ENCODE measurements around the gene LENEP.
"Not testable (repeated sequence)": the region's sequence is repeated elsewhere in the genome, so short reads cannot be mapped to it uniquely, and the experiment has no call there.

Gene LENEP

GRCh38 chr1:154982897-154983648 lies 10.3 kb upstream of the LENEP start, which contains the start of gene FLAD1:
Gene FLAD1 (plus strand): TSS chr1:154983344. CDS start chr1:154983695, 351 bp downstream.
- H3K9me3 Mint-ChIP-seq: no peaks in the 10 kb centered on the region
- peaks cover 13% of the 10 kb centered on the region for H3K4me1 Mint-ChIP-seq
- peak within 1 kb of the TSS; percentile 41 for H3K27ac Mint-ChIP-seq
- no peaks in the 10 kb centered on the region for H3K27me3 Mint-ChIP-seq
- no peak within 1 kb of the TSS for H3K4me3 Mint-ChIP-seq
- H3K36me3 Mint-ChIP-seq: peaks cover 2% of the 10 kb centered on the region

DNA sequence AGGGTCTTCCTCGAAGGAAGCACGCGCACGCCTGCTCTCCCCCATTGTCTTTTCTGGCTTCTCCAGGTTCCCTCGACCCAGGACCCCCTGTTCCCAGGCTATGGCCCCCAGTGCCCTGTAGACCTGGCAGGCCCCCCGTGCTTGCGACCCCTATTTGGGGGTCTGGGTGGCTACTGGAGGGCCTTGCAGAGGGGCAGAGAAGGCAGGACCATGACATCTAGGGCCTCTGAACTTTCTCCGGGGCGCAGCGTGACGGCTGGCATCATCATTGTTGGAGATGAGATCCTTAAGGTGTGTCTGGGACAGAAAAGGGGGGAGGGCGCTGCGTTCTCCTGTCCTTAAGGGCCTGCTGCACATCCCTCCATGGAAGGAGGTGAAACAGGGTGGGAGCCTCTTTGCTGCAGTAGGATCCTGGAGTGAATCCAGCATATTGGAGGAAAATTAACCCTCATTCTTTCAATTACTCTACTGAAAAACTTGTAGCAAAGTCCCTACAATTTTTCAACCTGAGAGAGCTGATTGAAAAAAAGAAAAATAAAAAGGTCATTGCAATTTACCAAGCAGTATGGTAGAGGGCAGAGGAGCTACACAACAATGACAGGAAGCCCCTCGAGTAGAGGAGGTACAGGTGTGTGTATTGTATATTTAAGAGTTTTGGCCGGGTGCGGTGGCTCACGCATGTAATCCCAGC lies 9.5 kb upstream of the LENEP start:
- H3K4me3 Mint-ChIP-seq: no peak overlapping the region
- H3K4me1 Mint-ChIP-seq: peaks cover 22% of the 10 kb centered on the region
- H3K36me3 Mint-ChIP-seq: peaks cover 3% of the 10 kb centered on the region
- no peaks in the 10 kb centered on the region for H3K9me3 Mint-ChIP-seq
- no peaks in the 10 kb centered on the region for H3K27me3 Mint-ChIP-seq
- H3K27ac Mint-ChIP-seq: no peak overlapping the region

DNA sequence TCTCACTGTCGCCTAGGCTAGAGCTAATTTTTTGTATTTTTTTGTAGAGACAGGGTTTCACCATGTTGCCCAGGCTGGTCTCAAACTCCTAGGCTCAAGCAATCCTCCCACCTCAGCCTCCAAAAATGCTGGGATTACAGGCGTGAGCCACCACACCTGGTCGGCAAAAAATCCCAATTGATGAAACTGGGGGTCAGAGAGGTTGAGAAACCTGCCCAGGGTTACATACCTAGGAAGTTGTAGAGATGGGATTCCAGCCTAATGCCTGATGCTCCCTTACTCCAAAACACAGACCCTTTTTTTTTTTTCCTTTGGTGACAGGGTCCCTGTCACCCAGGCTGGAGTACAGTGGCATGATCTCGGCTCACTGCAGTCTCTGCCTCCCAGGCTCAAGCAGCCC lies 6.7 kb upstream of the LENEP start:
- H3K36me3 Mint-ChIP-seq, H3K27me3 Mint-ChIP-seq, H3K9me3 Mint-ChIP-seq, H3K27ac Mint-ChIP-seq, H3K4me3 Mint-ChIP-seq: not testable (repeated sequence)
- peaks cover 32% of the 10 kb centered on the region for H3K4me1 Mint-ChIP-seq

DNA sequence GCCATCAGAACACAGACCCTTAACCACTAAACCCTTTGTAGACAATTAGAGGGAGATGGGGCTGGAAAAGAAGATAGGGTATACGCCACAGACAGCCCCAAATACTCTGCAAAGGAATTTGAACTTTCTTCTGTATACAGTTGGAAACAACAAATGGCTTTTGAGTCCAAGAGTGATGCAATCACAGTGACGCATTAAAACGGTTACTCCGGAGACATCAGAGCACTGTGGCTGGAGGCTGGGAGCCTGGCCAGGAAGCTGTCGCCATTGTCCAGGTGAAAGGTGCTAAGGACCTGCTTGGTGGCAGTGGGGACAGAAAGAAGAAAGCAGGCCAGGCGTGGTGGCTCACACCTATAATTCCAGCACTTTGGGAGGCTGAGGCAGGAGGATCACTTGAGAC lies 6.1 kb upstream of the LENEP start:
- peaks cover 7% of the 10 kb centered on the region for H3K36me3 Mint-ChIP-seq
- no peaks in the 10 kb centered on the region for H3K27me3 Mint-ChIP-seq
- peaks cover 33% of the 10 kb centered on the region for H3K4me1 Mint-ChIP-seq
- no peak overlapping the region for H3K27ac Mint-ChIP-seq
- H3K9me3 Mint-ChIP-seq: no peaks in the 10 kb centered on the region
- H3K4me3 Mint-ChIP-seq: no peak overlapping the region

GRCh38 chr1:154988058-154988954 lies 5.1 kb upstream of the LENEP start:
- H3K9me3 Mint-ChIP-seq: no peaks in the 10 kb centered on the region
- H3K27me3 Mint-ChIP-seq: no peaks in the 10 kb centered on the region
- H3K4me3 Mint-ChIP-seq: no peak overlapping the region
- peaks cover 36% of the 10 kb centered on the region for H3K4me1 Mint-ChIP-seq
- peaks cover 7% of the 10 kb centered on the region for H3K36me3 Mint-ChIP-seq
- H3K27ac Mint-ChIP-seq: peak overlapping the region; percentile 12

- Mint-ChIP-seq H3K9me3 (no peaks in the 10 kb centered on the region), H3K4me3 (no peak overlapping the region), H3K4me1 (peaks cover 32% of the 10 kb centered on the region), H3K27ac (no peak overlapping the region), H3K36me3 (peaks cover 7% of the 10 kb centered on the region), H3K27me3 (no peaks in the 10 kb centered on the region)
These were observed 4.1 kb upstream of the LENEP start for GRCh38 chr1:154989195-154989860.

GRCh38 chr1:154990276-154990675 lies 3.1 kb upstream of the LENEP start:
- Mint-ChIP-seq H3K4me1 (peaks cover 28% of the 10 kb centered on the region), H3K4me3 (no peak overlapping the region), H3K27me3 (no peaks in the 10 kb centered on the region), H3K36me3 (peaks cover 7% of the 10 kb centered on the region), H3K27ac (no peak overlapping the region), H3K9me3 (no peaks in the 10 kb centered on the region)

DNA sequence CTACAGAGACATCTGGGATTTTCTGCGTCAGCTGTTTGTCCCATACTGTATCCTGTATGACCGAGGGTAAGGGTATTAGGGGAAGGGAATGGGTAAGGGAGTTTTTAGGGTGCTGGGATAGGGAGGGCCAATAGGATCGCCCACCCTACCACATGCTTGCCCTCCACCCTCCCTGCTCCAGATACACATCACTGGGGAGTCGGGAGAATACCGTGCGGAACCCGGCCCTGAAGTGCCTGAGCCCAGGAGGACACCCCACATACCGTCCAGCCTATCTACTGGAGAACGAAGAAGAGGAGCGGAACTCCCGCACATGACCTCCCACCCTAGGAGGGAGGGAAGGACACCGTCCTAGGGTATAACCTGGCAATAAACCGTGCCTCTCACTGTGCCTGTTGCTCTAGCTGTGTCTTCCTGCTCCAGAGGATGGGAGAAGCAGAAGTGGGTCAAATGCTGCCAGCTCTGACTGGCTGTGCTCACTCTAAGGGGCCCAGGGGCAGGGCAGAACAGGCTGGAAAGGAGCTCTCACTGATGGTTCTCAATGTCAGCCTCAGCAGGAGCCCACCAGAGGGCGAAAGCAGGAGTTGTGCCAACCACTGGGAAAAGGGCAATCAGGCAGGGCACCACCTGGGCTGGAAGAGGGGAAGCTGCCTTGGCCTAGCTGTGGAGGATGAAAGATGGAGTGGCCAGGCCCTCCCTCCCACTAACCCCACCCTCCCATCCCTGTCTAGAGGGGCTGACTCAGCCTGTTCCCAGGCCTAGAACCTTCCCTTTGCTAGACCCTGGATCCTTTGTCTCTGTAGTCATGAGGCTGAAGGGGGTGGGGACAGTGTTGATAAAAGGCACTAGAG lies 440 bp upstream of the LENEP start:
- H3K27ac Mint-ChIP-seq: no peak overlapping the region
- H3K4me3 Mint-ChIP-seq: no peak overlapping the region
- H3K9me3 Mint-ChIP-seq: no peaks in the 10 kb centered on the region
- peaks cover 7% of the 10 kb centered on the region for H3K36me3 Mint-ChIP-seq
- H3K4me1 Mint-ChIP-seq: peaks cover 38% of the 10 kb centered on the region
- no peaks in the 10 kb centered on the region for H3K27me3 Mint-ChIP-seq

- Mint-ChIP-seq H3K36me3 (peaks cover 5% of the 10 kb centered on the region), H3K27ac (no peak overlapping the region), H3K9me3 (no peaks in the 10 kb centered on the region), H3K27me3 (no peaks in the 10 kb centered on the region), H3K4me3 (no peak overlapping the region), H3K4me1 (peaks cover 36% of the 10 kb centered on the region)
These were observed 842 bp downstream of the LENEP start for GRCh38 chr1:154994269-154994587.

DNA sequence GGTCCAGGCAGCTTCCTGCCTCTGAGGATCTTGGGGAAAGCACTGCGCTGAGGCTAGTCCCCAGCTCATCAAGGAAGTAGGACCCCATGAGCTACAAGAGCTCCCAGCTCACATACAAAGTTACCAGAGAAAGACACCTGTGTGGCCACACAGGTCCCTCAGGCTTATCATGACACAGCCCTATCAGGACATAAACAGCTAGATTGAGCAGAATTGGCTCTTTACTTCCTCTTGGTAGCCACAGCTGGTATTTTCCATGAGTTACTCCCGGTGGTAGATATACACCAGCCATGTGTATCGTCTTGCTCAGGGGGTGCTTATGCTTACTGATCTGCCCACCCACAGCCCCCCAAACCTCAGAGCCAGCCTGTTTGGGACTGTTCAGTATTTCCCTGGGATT lies 1.2 kb downstream of the LENEP start:
- Mint-ChIP-seq H3K27me3 (no peaks in the 10 kb centered on the region), H3K36me3 (peaks cover 5% of the 10 kb centered on the region), H3K4me1 (peaks cover 33% of the 10 kb centered on the region), H3K27ac (no peak overlapping the region), H3K4me3 (no peak overlapping the region), H3K9me3 (no peaks in the 10 kb centered on the region)

DNA sequence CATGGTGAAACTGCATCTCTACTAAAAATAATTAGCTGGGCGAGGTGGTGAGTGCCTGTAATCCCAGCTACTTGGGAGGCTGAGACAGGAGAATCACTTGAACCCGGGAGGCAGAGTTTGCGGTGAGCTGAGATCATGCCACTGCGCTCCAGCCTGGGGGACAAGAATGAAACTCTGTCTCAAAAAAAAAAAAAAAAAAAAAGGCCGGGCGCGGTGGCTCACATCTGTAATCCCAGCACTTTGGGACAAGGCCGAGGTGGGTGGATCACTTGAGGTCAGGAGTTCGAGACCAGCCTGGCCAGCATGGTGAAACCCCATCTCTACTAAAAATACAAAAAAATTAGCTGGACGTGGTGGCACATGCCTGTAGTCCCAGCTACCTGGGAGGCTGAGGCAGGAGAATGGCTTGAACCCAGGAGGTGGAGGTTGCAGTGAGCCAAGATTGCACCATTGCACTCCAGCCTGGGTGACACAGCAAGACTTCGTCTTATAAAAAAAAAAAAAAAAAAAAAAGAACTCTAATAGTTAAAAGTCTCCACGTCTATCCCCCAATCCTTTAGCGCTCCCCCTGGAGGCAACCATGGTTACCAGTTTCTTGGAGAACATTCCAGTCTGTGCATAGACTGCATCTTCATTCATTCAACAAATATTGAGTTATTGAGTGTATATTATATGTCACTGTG lies 2.1 kb downstream of the LENEP start:
- H3K27me3 Mint-ChIP-seq, H3K27ac Mint-ChIP-seq, H3K9me3 Mint-ChIP-seq, H3K36me3 Mint-ChIP-seq, H3K4me3 Mint-ChIP-seq: not testable (repeated sequence)
- H3K4me1 Mint-ChIP-seq: peaks cover 37% of the 10 kb centered on the region

- H3K36me3 Mint-ChIP-seq: no peaks in the 10 kb centered on the region
- H3K4me3 Mint-ChIP-seq: no peak overlapping the region
- peaks cover 37% of the 10 kb centered on the region for H3K4me1 Mint-ChIP-seq
- H3K27ac Mint-ChIP-seq: peak overlapping the region; percentile 9
- no peaks in the 10 kb centered on the region for H3K9me3 Mint-ChIP-seq
- no peaks in the 10 kb centered on the region for H3K27me3 Mint-ChIP-seq
These were observed 3.7 kb downstream of the LENEP start for GRCh38 chr1:154996966-154997701.

GRCh38 chr1:154998201-154998780 lies 4.9 kb downstream of the LENEP start:
- Mint-ChIP-seq H3K27ac (no peak overlapping the region), H3K36me3 (no peaks in the 10 kb centered on the region), H3K9me3 (no peaks in the 10 kb centered on the region), H3K4me1 (peaks cover 33% of the 10 kb centered on the region), H3K4me3 (no peak overlapping the region), H3K27me3 (no peaks in the 10 kb centered on the region)
